ENCODE measurements around the gene SLK.

The SLK gene

GRCh38 chr10:104033401-104033930 is 66.5 kb downstream of the SLK start:
- H3K4me3 ChIP-seq: no peak overlapping the region
- H3K27ac ChIP-seq: no peak overlapping the region
- no peak for DNase-seq (ENCODE audit: low read depth, low spot score)
- H3K9me3 ChIP-seq (ENCODE audit: low read depth, low read length): no peaks in the 10 kb centered on the region
- no peak for TF ChIP-seq POLR2AphosphoS5 (IDR thresholded peaks at IDR 0.05; ENCODE audit: borderline replicate concordance, low read depth, low read length)
- no peak for TF ChIP-seq EZH2 (IDR thresholded peaks at IDR 0.05)
- TF ChIP-seq FOXP2 (optimal IDR thresholded peaks at IDR 0.05; ENCODE audit: control extremely low read depth, extremely low read length, insufficient read depth): no peak
- no peaks in the 10 kb centered on the region for H3K36me3 ChIP-seq (ENCODE audit: insufficient read depth, low read length)
- no peak overlapping the region for H3K9ac ChIP-seq (ENCODE audit: insufficient read length)

GRCh38 chr10:104033966-104034365 is 67.0 kb downstream of the SLK start:
- no peak for DNase-seq (ENCODE audit: low read depth, low spot score)
- no peak for TF ChIP-seq FOXP2 (optimal IDR thresholded peaks at IDR 0.05; ENCODE audit: control extremely low read depth, extremely low read length, insufficient read depth)
- TF ChIP-seq POLR2AphosphoS5 (IDR thresholded peaks at IDR 0.05; ENCODE audit: borderline replicate concordance, low read depth, low read length): no peak
- no peak for TF ChIP-seq EZH2 (IDR thresholded peaks at IDR 0.05)
- Histone ChIP-seq H3K27ac (no peak overlapping the region), H3K9ac (ENCODE audit: insufficient read length) (no peak overlapping the region), H3K36me3 (ENCODE audit: insufficient read depth, low read length) (no peaks in the 10 kb centered on the region), H3K4me3 (no peak overlapping the region), H3K9me3 (ENCODE audit: low read depth, low read length) (no peaks in the 10 kb centered on the region)

GRCh38 chr10:104034401-104035193 is 67.7 kb downstream of the SLK start:
- TF ChIP-seq POLR2AphosphoS5 (IDR thresholded peaks at IDR 0.05; ENCODE audit: borderline replicate concordance, low read depth, low read length) (no peak), EZH2 (IDR thresholded peaks at IDR 0.05) (no peak), FOXP2 (optimal IDR thresholded peaks at IDR 0.05; ENCODE audit: control extremely low read depth, extremely low read length, insufficient read depth) (no peak)
- no peaks in the 10 kb centered on the region for H3K36me3 ChIP-seq (ENCODE audit: insufficient read depth, low read length)
- no peak for DNase-seq (ENCODE audit: low read depth, low spot score)
- H3K9me3 ChIP-seq (ENCODE audit: low read depth, low read length): no peaks in the 10 kb centered on the region
- H3K4me3 ChIP-seq: no peak overlapping the region
- no peak overlapping the region for H3K27ac ChIP-seq
- no peak overlapping the region for H3K9ac ChIP-seq (ENCODE audit: insufficient read length)

GRCh38 chr10:104035194-104036068 is 68.5 kb downstream of the SLK start:
- Histone ChIP-seq H3K9ac (ENCODE audit: insufficient read length) (no peak overlapping the region), H3K27ac (no peak overlapping the region), H3K36me3 (ENCODE audit: insufficient read depth, low read length) (no peaks in the 10 kb centered on the region), H3K9me3 (ENCODE audit: low read depth, low read length) (no peaks in the 10 kb centered on the region), H3K4me3 (no peak overlapping the region)
- TF ChIP-seq POLR2AphosphoS5 (IDR thresholded peaks at IDR 0.05; ENCODE audit: borderline replicate concordance, low read depth, low read length): no peak
- no peak for TF ChIP-seq EZH2 (IDR thresholded peaks at IDR 0.05)
- no peak for TF ChIP-seq FOXP2 (optimal IDR thresholded peaks at IDR 0.05; ENCODE audit: control extremely low read depth, extremely low read length, insufficient read depth)
- no peak for DNase-seq (ENCODE audit: low read depth, low spot score)

- H3K9ac ChIP-seq (ENCODE audit: insufficient read length): no peak overlapping the region
- DNase-seq (ENCODE audit: low read depth, low spot score): no peak
- H3K36me3 ChIP-seq (ENCODE audit: insufficient read depth, low read length): no peaks in the 10 kb centered on the region
- H3K27ac ChIP-seq: no peak overlapping the region
- no peaks in the 10 kb centered on the region for H3K9me3 ChIP-seq (ENCODE audit: low read depth, low read length)
- no peak for TF ChIP-seq EZH2 (IDR thresholded peaks at IDR 0.05)
- no peak for TF ChIP-seq FOXP2 (optimal IDR thresholded peaks at IDR 0.05; ENCODE audit: control extremely low read depth, extremely low read length, insufficient read depth)
- TF ChIP-seq POLR2AphosphoS5 (IDR thresholded peaks at IDR 0.05; ENCODE audit: borderline replicate concordance, low read depth, low read length): no peak
- H3K4me3 ChIP-seq: no peak overlapping the region
Measured at GRCh38 chr10:104036069-104036384, 69.1 kb downstream of the SLK start.

- TF ChIP-seq FOXP2 (optimal IDR thresholded peaks at IDR 0.05; ENCODE audit: control extremely low read depth, extremely low read length, insufficient read depth) (no peak), POLR2AphosphoS5 (IDR thresholded peaks at IDR 0.05; ENCODE audit: borderline replicate concordance, low read depth, low read length) (no peak), EZH2 (IDR thresholded peaks at IDR 0.05) (no peak)
Measured at GRCh38 chr10:104036518-104037260, 69.7 kb downstream of the SLK start.

GRCh38 chr10:104037261-104037951 is 70.5 kb downstream of the SLK start:
- TF ChIP-seq FOXP2 (optimal IDR thresholded peaks at IDR 0.05; ENCODE audit: control extremely low read depth, extremely low read length, insufficient read depth) (no peak), POLR2AphosphoS5 (IDR thresholded peaks at IDR 0.05; ENCODE audit: borderline replicate concordance, low read depth, low read length) (no peak), EZH2 (IDR thresholded peaks at IDR 0.05) (no peak)
- no peak for DNase-seq (ENCODE audit: low read depth, low spot score)
- Histone ChIP-seq H3K4me3 (no peak overlapping the region), H3K9me3 (ENCODE audit: low read depth, low read length) (no peaks in the 10 kb centered on the region), H3K9ac (ENCODE audit: insufficient read length) (no peak overlapping the region), H3K36me3 (ENCODE audit: insufficient read depth, low read length) (no peaks in the 10 kb centered on the region), H3K27ac (no peak overlapping the region)

More at GRCh38 chr10:104036518-104037260, 69.7 kb downstream of the SLK start:
- no peaks in the 10 kb centered on the region for H3K36me3 ChIP-seq (ENCODE audit: insufficient read depth, low read length)
- no peaks in the 10 kb centered on the region for H3K9me3 ChIP-seq (ENCODE audit: low read depth, low read length)
- DNase-seq (ENCODE audit: low read depth, low spot score): no peak
- no peak overlapping the region for H3K9ac ChIP-seq (ENCODE audit: insufficient read length)
- no peak overlapping the region for H3K27ac ChIP-seq
- H3K4me3 ChIP-seq: no peak overlapping the region

Data from SK-N-MC (cell line).